ENCODE measurements around the gene CD48.
"Not testable (repeated sequence)": the region's sequence is repeated elsewhere in the genome, so short reads cannot be mapped to it uniquely, and the experiment has no call there.

Gene CD48

DNA sequence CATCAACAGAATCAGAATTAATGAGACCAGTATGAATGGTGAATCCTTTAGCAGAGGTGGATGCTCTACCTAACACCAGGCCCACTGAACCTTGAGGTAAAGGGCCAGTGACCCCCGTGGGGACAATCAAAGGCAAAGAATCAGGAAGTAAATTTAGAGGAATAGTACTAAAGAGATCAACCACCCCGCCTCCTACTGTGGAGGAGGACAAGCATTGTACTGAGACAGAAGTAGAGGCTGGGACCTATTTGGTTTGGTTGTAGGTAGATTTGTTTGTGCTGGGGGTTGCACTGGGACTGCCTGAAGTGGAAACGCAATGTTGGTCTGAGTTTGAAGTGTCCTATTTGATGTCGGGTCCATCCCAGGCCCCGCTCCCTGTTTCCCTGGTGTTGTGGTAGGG is 9.5 kb downstream of the CD48 start:
- no peak overlapping the region for H3K4me3 ChIP-seq (ENCODE audit: low read depth, low read length)
- no peak for DNase-seq (ENCODE audit: low read depth)

DNA sequence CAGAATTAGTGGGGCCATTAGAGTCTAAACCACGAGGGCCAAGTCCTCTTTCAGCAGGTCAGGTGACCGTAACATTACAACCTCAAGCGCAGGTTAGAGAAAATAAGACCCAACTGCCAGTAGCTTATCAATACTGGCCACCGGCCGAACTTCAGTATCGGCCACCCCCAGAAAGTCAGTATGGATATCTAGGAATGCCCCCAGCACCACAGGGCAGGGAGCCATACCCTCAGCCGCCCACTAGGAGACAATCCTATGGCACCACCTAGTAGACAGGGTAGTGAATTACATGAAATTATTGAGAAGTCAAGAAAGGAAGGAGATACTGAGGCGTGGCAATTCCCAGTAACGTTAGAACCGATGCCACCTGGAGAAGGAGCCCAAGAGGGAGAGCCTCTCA is 19.2 kb downstream of the CD48 start:
- H3K4me3 ChIP-seq (ENCODE audit: low read depth, low read length); DNase-seq (ENCODE audit: low read depth): not testable (repeated sequence)
- TF ChIP-seq, protein P1, sequence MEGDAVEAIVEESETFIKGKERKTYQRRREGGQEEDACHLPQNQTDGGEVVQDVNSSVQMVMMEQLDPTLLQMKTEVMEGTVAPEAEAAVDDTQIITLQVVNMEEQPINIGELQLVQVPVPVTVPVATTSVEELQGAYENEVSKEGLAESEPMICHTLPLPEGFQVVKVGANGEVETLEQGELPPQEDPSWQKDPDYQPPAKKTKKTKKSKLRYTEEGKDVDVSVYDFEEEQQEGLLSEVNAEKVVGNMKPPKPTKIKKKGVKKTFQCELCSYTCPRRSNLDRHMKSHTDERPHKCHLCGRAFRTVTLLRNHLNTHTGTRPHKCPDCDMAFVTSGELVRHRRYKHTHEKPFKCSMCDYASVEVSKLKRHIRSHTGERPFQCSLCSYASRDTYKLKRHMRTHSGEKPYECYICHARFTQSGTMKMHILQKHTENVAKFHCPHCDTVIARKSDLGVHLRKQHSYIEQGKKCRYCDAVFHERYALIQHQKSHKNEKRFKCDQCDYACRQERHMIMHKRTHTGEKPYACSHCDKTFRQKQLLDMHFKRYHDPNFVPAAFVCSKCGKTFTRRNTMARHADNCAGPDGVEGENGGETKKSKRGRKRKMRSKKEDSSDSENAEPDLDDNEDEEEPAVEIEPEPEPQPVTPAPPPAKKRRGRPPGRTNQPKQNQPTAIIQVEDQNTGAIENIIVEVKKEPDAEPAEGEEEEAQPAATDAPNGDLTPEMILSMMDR (IDR thresholded peaks at IDR 0.05; ENCODE audit: low read depth, low read length, missing control alignments) = peak; percentile 25

More for the DNA sequence above, 9.5 kb downstream of the CD48 start:
- TF ChIP-seq, protein P1 (IDR thresholded peaks at IDR 0.05; ENCODE audit: low read depth, low read length, missing control alignments) = no peak

DNA sequence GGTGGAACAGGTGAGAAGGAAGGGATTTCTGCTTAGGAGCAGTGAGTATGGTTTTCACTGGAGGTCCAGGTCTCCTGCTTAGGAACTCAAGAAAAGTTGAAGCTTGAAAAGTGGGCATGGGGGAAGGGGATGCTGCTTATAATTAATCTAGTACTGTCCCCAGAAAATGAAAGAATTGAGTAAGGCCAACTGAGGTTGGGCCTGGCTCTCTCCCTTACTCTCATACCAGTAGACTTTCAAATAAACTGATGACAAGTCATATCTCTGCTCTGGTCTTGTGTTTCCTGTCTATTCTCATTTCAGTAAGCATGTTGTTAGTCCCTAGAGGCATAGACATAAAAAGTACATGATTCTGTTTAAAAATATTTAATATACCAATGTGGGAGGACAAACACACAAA is 26.4 kb downstream of the CD48 start:
- H3K4me3 ChIP-seq (ENCODE audit: low read depth, low read length) = no peak overlapping the region
- TF ChIP-seq, protein P1 (IDR thresholded peaks at IDR 0.05; ENCODE audit: low read depth, low read length, missing control alignments) = no peak
- DNase-seq (ENCODE audit: low read depth) = no peak

DNA sequence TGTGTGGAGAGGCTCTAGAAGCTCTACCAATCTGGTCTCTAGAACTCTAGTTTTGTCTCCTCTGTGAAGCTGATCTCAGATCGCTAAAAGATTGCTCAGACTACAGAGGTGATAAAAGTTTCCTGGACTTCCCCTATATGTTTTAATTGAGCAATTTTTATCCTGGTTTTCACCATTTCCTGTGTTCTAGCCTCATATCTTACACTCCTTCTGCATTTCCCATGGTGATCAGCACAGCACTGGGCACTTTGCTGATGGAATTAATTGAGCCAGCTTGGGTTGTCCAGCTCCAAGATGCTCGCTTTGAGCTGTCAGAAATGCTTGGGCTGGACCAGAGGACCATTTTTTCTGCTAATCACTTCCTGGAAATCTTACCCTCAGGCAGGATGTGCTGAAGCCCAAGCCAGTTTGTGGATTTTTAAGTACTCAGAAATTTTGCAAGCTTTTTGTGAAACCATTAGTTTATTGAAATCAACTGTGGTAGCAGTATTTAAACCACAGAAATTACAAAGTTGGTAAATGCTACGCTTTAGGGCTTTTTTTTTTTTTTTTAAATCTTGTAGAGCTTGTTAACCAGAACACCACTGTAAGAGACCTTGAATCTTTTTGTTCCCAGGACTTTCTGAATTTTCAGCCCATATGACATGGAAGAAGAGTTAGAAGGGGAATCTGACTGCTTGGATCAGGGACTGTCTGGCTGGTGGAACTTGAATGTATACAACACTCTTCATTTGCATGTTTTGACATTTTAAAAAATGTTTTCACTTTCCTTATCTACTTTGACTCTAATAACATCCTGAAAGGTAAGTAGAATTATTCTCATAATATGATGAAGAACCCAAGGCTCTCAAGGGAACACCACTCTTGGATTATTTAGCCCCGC is 28.4 kb downstream of the CD48 start:
- DNase-seq (ENCODE audit: low read depth) = no peak
- TF ChIP-seq, protein P1 (IDR thresholded peaks at IDR 0.05; ENCODE audit: low read depth, low read length, missing control alignments) = no peak
- no peak overlapping the region for H3K4me3 ChIP-seq (ENCODE audit: low read depth, low read length)

DNA sequence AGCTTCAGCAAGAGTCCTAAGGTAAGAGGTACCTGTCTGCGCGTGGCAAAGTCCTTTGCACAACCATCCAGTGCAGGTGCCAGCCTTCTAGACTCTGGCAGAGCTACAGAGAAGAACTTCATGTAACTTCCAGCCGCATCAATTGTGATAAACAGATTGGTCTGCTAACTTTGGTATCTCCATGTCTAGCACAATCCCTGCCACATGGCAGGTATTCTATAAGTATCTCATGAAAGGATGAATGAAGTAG is 29.8 kb downstream of the CD48 start:
- no peak overlapping the region for H3K4me3 ChIP-seq (ENCODE audit: low read depth, low read length)
- DNase-seq (ENCODE audit: low read depth) = no peak
- TF ChIP-seq, protein P1 (IDR thresholded peaks at IDR 0.05; ENCODE audit: low read depth, low read length, missing control alignments) = no peak

DNA sequence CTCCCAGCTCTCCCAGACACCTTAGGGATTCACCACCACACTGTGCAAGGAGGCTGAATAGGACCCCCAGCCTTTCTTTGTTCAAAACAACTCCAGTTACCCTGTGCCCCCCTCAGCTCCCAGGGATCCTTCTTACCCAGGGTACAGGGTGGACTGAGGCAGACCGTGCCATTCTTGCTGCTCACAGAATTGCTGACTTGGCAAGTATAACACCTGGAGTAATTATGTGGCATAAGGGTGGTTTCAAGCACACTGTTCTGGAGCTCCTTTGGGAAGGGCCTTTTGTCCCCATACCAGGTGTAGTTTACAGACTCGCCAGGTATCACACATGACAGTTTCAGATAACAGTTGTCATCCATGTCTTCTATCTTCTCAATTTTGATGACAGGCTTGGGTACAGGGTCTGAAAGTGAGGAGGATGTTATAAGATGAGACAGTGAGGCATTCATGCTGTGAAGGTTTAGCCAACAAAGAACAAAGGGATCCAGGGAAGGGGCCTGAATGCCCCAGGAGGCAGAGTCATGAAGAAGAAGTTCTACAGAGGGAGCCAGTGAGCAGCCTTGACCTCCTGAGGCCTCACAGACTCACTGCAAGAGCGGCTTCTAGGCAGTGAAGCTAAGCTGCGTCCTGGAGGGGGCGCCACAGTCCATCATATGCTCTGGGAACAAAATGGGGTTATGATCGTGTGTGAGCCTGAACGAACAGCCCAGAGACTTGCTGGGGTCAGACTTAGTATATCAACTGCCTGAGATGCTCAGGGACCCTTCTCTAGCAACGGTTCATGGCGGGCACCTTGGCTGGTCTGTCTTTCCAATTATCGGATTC is 30.3 kb downstream of the CD48 start:
- no peak overlapping the region for H3K4me3 ChIP-seq (ENCODE audit: low read depth, low read length)
- peak; percentile 73 for DNase-seq (ENCODE audit: low read depth)
- TF ChIP-seq, protein P1 (IDR thresholded peaks at IDR 0.05; ENCODE audit: low read depth, low read length, missing control alignments) = peak; percentile 92

Measured in GM12864 (cell line).